HAP-1 (cell line): ENCODE measurements around the gene NBEA.
A peak's percentile ranks its signal among the peaks of the same experiment; 100 is the strongest.
"Not testable (repeated sequence)": the region's sequence is repeated elsewhere in the genome, so short reads cannot be mapped to it uniquely, and the experiment has no call there.

Experiments
- DNase-seq, 2 experiments: peaks; one replicate each; pipeline ENCODE4 v3.0.0-alpha.2; 2016 to 2020; ENCODE audit warnings: low spot score in 2 of 2
- H3K27me3 ChIP-seq: fragments of 250-450 bp; sonication (Bioruptor Pico); 2 replicates; pipeline ENCODE4 v1.5.1; 2020; ENCODE audit warnings: low read depth, mild to moderate bottlenecking, moderate library complexity
- H3K36me3 ChIP-seq: fragments of 250-450 bp; sonication (Bioruptor Pico); replicated peaks from 2 replicates; pipeline ENCODE4 v1.5.1; 2020; ENCODE audit warnings: mild to moderate bottlenecking
- H3K4me1 ChIP-seq: fragments of 250-450 bp; sonication (Bioruptor Pico); 2 replicates; pipeline ENCODE4 v1.5.1; 2020; ENCODE audit warnings: mild to moderate bottlenecking
- H3K4me3 ChIP-seq: fragments of 250-450 bp; sonication (Bioruptor Pico); 2 replicates; pipeline ENCODE4 v1.5.1; 2020; ENCODE audit warnings: mild to moderate bottlenecking, moderate library complexity
- H3K9me3 ChIP-seq: fragments of 250-450 bp; sonication (Bioruptor Pico); 2 replicates; pipeline ENCODE4 v1.5.1; 2020; ENCODE audit warnings: mild to moderate bottlenecking, moderate library complexity
- in situ Hi-C: fragments of 300-500 bp; cut with MboI; formaldehyde crosslinking; loops from 3 replicates; pipeline ENCODE4 v1.14.3; 2020; ENCODE audit warnings: low sequenced_read_pairs, inconsistent platforms, mixed read lengths

NBEA gene

DNA sequence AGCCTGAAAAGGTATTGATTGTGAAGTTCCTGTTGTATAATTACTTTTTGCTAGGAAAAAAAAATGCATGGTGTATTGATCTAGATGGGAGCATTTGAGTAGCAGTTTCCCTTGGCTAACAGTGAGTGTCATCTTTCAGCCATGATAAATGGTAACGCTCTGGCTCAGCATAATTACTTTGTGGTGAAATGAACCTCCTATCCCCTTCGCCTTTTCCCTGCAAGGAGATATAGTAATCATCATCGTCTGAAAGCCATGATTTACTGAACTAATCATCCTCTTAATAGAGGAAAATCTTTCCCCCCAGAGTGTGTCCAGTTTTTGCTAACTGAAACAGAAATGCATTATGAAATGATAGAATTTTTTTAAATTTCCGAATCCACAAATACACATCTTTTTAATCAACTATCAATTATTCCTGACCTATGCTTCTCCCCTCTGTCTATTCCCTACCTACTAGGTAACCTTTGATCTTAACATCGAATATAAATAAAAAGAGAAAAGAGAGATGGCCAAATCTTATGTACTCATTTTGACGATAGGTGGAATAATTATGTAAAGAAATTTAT, 445.7 kb downstream of the NBEA start:
- no peak overlapping the region for H3K4me3 ChIP-seq
- in situ Hi-C loops = no loop called here
- H3K36me3 ChIP-seq = no peaks in the 10 kb centered on the region
- DNase-seq = no peak
- H3K4me1 ChIP-seq = peaks cover 16% of the 10 kb centered on the region
- no peaks in the 10 kb centered on the region for H3K9me3 ChIP-seq
- no peaks in the 10 kb centered on the region for H3K27me3 ChIP-seq

DNA sequence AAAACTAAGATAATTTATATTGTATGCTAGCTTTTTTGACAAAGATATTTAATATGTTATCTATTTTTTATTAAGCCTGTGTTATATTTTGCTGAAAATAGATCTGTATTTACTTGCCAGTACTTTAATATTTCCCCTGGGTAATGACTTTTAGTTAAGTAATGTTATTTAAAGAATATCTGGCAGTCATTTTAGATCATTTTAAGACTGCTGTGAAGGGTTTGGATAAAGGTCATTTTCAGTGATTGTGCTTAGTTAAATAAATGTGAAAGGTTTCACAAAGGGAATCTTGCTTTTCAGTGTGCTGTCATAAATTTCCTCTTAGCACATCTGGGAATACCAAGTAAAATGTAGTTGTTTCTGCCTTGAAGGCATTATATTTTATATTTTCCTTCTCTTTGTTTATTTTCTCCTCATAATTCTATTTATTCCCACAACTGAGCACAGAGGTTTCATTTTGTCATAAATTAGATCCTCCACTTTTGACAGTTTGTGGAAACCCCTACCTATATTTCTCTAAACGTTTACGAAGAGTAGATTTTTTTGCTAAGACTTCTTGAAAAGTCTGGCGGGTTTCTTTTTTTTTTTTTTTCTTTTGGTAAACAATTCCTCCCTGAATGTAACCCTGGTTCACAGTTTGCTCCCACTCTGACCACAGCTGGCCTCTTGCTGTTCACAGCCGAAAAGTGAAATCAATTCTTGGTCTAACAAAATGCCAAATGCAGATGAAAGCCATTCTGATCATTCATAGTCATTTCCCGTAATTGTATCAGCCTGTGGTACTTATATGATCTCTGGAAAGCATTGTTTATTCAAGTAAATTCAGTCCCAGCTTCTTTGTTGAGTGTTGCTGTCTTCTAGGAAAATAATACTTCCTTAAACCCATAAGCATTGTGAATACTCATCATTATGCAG, 446.6 kb downstream of the NBEA start:
- in situ Hi-C loops = no loop called here
- Histone ChIP-seq H3K9me3 (no peaks in the 10 kb centered on the region), H3K4me1 (peaks cover 16% of the 10 kb centered on the region), H3K27me3 (no peaks in the 10 kb centered on the region; the same call in 1 of the 2 replicates), H3K36me3 (no peaks in the 10 kb centered on the region), H3K4me3 (no peak overlapping the region)
- DNase-seq = peak; percentile 11 to 54

DNA sequence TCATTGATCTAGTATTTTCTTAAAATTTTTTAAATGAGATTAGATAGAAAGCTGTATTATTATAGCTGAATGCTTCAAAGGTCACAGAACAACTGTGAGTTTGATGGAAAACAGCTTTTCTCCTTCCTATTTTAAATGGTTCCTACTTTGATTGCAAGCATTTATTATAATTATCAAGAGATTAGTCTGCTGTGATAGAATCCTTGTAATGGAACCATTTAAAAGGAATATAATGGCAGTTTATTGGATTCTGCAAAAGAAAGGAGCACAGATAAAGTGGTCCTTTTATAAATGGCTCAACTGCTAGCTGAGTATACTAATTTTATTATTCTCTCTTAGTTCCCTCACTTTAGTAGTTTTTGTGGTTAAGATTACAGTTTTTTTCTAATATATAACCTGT, 447.5 kb downstream of the NBEA start:
- Histone ChIP-seq H3K27me3 (no peaks in the 10 kb centered on the region; the same call in 1 of the 2 replicates), H3K4me3 (no peak overlapping the region), H3K4me1 (peaks cover 16% of the 10 kb centered on the region), H3K9me3 (no peaks in the 10 kb centered on the region), H3K36me3 (no peaks in the 10 kb centered on the region)
- in situ Hi-C loops = no loop called here
- DNase-seq = peak in 1 of 2 experiments; percentile 76

DNA sequence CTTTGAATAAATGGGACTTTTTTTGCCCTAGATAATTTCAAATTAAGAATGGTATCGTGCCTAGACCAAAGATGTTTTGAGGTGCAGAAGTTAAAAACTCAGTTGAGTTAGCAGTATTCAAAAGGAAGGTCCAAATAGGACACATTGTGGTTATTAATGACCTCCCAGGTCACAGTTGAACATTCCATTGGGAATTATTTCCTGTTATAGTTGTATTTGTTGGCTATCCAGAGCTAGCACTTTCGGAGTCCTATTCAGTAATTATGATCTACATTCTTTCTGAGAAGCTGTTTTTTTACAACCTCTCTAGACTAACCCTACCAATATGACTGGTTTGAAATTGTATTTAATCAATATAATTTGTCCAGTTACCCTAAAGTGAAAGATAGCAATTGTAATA, 450.7 kb downstream of the NBEA start:
- H3K36me3 ChIP-seq = no peaks in the 10 kb centered on the region
- no peak overlapping the region for H3K4me3 ChIP-seq
- peaks cover 16% of the 10 kb centered on the region for H3K4me1 ChIP-seq
- H3K27me3 ChIP-seq = no peaks in the 10 kb centered on the region; the same call in 1 of the 2 replicates
- H3K9me3 ChIP-seq = no peaks in the 10 kb centered on the region
- no peak for DNase-seq
- in situ Hi-C loops = no loop called here

DNA sequence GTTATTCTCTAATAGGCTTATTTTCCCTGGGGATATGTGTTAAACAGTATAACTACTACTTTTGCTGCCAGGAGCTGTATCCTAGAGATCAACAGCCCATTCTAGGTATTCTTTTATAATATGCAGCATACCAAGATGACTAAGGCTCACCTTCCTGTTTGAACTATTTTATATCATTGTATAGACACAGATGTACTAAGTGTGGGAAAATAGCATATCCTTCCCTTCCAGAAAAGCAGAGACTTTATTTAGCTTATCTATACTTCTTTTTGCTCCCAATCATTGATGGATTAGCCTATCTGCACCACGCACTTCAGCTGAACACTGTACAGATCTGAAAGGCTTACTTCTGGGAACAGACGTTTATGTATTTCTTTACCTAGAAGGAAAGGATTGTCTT, 451.8 kb downstream of the NBEA start:
- H3K9me3 ChIP-seq = no peaks in the 10 kb centered on the region
- H3K27me3 ChIP-seq = no peaks in the 10 kb centered on the region; the same call in 1 of the 2 replicates
- no peak overlapping the region for H3K4me3 ChIP-seq
- no peak for DNase-seq
- in situ Hi-C loops = no loop called here
- H3K4me1 ChIP-seq = peaks cover 11% of the 10 kb centered on the region
- H3K36me3 ChIP-seq = no peaks in the 10 kb centered on the region

DNA sequence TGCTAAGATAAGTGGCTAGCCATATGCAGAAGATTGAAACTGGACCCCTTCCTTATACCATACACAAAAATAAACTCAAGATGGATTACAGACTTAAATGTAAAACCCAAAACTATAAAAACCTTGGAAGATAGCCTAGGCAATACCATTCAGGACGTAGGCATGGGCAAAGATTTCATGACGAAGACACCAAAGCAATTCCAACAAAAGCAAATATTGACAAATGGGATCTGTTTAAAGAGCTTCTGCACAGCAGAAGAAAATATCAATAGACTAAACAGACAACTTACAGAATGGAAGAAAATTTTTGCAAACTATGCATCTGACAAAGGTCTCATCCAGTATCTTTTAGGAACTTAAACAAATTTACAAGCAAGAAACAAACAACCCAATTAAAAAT, 466.2 kb downstream of the NBEA start:
- H3K4me1 ChIP-seq, H3K4me3 ChIP-seq, in situ Hi-C loops, H3K36me3 ChIP-seq, DNase-seq, H3K27me3 ChIP-seq, H3K9me3 ChIP-seq: not testable (repeated sequence)

DNA sequence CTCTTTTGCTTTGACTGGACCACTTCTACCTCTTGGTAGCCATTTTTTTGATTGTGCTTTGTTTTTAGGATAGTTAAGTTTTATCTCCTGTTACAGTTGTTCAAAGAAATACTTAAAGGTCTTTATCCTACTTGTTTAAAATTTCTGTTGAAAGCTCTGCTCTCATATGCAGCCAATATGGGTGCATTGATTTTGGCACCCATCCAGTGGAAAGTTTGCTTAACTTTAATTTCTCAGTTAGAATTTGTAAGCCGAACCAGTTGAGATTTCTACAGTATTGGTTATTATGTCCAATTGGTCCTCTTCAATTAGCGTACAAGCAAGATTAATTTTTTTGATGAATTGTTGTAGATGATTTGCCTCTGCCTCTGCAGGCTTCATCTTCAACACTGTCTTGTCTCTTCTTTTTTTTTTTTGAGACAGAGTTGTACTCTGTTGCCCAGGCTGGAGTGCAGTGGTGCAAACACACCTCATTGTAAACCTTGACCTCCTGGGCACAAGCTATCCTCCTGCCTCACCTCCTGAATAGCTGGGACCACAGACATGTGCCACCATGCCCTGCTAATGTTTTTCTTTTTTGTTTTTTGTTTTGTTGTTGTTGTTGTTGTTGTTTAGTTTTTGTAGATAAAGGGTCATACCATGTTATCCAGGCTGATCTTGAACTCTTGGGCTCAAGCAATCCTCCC, 469.1 kb downstream of the NBEA start:
- Histone ChIP-seq H3K4me1 (no peaks in the 10 kb centered on the region), H3K36me3 (no peaks in the 10 kb centered on the region), H3K9me3 (no peaks in the 10 kb centered on the region), H3K27me3 (no peaks in the 10 kb centered on the region), H3K4me3 (no peak overlapping the region)
- no peak for DNase-seq
- in situ Hi-C loops = no loop called here

DNA sequence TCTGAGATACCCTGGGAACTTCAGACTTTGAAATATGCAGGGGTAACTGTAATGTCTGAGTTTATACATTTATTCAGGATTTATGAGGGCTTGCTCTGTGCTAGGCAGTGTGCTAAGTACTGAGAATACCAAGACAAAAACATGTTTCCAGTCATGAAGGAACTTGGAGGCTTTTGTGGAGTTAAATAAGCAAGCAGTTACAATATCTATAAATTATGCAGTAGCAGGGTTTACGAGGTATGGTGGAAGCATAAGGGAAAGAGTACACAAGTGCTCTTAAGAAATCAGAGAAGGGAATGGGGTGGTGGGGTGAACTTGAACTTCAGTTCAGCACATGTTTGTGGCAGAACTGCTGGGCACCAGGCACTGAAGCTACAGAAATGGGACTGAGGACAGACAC, 506.4 kb downstream of the NBEA start:
- H3K9me3 ChIP-seq = no peaks in the 10 kb centered on the region
- DNase-seq = no peak
- no peaks in the 10 kb centered on the region for H3K36me3 ChIP-seq
- no peak overlapping the region for H3K4me3 ChIP-seq
- in situ Hi-C loops = no loop called here
- H3K27me3 ChIP-seq = no peaks in the 10 kb centered on the region
- H3K4me1 ChIP-seq = no peaks in the 10 kb centered on the region

DNA sequence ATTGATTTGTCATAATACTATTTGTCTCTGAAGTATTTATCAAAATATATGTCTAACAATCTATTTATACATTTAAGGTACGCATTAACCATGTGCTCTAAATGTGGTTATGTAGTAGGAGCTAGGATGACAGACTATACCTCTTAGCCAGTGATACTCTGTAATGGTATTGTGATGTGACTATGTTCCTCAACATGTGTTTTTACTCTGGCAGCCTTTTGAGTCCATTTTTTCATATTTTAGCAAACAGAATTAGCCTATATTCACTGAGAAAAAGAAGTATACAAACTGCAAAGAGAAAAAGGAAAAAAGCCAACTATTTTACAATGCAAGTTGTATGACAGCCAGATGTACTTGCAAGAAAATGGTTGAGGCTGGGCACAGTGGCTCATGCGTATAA, 507.8 kb downstream of the NBEA start:
- in situ Hi-C loops = no loop called here
- H3K9me3 ChIP-seq = no peaks in the 10 kb centered on the region
- no peaks in the 10 kb centered on the region for H3K27me3 ChIP-seq
- no peaks in the 10 kb centered on the region for H3K36me3 ChIP-seq
- no peak overlapping the region for H3K4me3 ChIP-seq
- DNase-seq = no peak
- no peaks in the 10 kb centered on the region for H3K4me1 ChIP-seq

DNA sequence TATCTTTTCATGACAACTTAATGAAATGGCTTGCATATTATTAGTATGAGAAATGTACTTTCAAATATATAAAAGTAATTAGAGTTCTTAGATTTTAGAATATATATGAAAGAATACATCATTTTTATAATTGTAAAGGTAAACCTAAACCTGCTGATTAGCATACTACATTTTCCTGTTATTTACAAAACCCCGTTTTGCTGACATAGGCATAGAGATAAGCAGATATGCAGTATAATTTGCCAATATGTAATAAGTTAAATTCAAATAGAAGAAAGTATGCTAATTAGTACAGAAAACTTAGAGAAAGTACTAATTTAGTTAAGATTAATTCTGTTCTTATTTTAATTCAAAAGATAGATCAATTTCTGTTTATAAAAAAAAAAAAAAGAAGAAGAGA, 513.0 kb downstream of the NBEA start:
- H3K9me3 ChIP-seq = no peaks in the 10 kb centered on the region
- H3K4me3 ChIP-seq = no peak overlapping the region
- H3K27me3 ChIP-seq = no peaks in the 10 kb centered on the region
- in situ Hi-C loops = no loop called here
- no peaks in the 10 kb centered on the region for H3K4me1 ChIP-seq
- DNase-seq = no peak
- H3K36me3 ChIP-seq = no peaks in the 10 kb centered on the region

DNA sequence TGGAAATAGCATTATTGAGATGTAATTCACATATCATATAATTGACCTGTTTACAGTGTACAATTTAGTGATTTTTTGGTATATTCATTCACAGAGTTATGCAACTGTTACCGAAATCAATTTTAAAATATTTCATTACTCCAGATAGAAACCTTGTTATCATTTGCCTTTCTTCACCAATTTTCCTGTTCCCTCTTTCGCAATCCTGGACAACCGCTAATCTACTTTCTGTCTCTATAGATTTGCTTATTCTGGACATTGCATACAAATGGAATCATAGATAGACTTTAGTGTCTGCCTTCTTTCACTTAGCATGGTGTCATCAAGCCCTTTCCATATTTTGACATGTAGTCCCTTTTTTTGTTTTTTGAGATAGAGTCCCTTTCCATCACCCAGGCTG, 515.2 kb downstream of the NBEA start:
- in situ Hi-C loops = no loop called here
- no peaks in the 10 kb centered on the region for H3K27me3 ChIP-seq
- H3K4me3 ChIP-seq = no peak overlapping the region
- no peaks in the 10 kb centered on the region for H3K9me3 ChIP-seq
- no peaks in the 10 kb centered on the region for H3K36me3 ChIP-seq
- no peak for DNase-seq
- no peaks in the 10 kb centered on the region for H3K4me1 ChIP-seq

DNA sequence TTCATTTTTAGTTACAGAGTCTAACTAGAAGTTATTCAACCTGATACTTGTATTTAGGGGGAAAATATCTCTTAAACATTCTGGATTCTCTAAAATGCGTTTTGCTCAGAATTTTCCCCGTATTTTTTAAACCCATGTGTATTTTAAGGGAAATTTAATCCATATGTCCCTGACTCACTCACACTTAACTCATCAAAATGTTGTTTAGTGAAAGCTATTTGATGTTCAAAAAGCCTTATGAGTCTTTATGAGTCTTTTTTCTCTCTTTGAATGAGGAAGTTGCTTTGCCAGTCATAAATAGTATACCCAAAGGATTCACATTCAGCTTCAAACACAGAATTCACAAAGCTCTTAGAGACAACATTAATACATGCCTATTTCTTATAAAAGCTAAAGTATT, 518.0 kb downstream of the NBEA start:
- no peaks in the 10 kb centered on the region for H3K9me3 ChIP-seq
- H3K4me1 ChIP-seq = no peaks in the 10 kb centered on the region
- no peaks in the 10 kb centered on the region for H3K27me3 ChIP-seq
- DNase-seq = no peak
- in situ Hi-C loops = no loop called here
- no peaks in the 10 kb centered on the region for H3K36me3 ChIP-seq
- no peak overlapping the region for H3K4me3 ChIP-seq

DNA sequence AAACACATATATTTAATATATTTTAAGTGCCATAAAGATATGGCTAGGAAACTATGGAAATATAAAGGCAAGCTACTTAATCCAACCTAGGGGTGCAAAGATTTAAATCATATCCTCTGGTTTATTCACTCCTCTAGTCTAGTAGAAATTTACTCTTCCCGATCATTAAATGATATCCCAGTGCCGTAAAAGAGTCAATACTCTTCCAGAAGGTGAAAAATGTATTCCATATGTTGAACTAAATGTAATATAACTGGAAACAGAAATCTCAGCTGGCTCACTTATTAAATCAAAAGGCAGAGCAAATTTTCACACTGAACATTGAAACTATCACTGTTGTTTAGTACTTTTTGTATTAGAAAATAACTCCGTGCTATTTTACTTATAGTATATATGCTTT, 523.3 kb downstream of the NBEA start:
- H3K27me3 ChIP-seq = no peaks in the 10 kb centered on the region
- no peak for DNase-seq
- H3K4me3 ChIP-seq = no peak overlapping the region
- in situ Hi-C loops = no loop called here
- H3K4me1 ChIP-seq = peaks cover 5% of the 10 kb centered on the region
- H3K36me3 ChIP-seq = no peaks in the 10 kb centered on the region
- H3K9me3 ChIP-seq = no peaks in the 10 kb centered on the region

DNA sequence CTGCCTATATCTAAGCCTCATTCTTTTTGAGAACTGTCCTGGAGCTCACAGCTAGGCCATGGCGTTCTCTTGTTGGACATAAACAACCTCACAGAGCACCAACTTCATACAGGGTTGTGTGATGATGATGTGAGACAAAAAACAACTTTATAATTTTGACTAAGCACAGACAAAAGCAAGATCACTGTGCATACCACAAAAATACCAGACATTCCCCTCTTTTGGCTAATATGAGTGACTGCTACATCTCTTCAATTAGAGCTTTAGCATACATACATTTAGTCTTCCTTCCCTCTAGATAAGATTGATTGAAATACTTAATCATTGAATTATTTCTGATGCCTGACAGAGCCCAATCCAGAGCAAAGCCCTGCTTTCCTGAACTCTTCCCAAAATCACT, 526.1 kb downstream of the NBEA start:
- H3K27me3 ChIP-seq = no peaks in the 10 kb centered on the region
- peaks cover 6% of the 10 kb centered on the region for H3K4me1 ChIP-seq
- DNase-seq = no peak
- H3K4me3 ChIP-seq = no peak overlapping the region
- H3K9me3 ChIP-seq = 0 out of 2 replicates have a peak, but pooled peaks cover 2% of the 10 kb centered on the region
- in situ Hi-C loops = no loop called here
- no peaks in the 10 kb centered on the region for H3K36me3 ChIP-seq
